ENCODE data around the gene RNF114. TPM values are rescaled to one million over a fixed set of nuclear protein-coding genes. Genes with fewer than 3 reads are reported as not detected.

The RNF114 gene
- total RNA-seq, 1 donor from 2014 or later, result 54.5 TPM

GRCh38 chr20:49928411-49929141 is 7.6 kb upstream of the RNF114 start:
- TF ChIP-seq CTCF (IDR thresholded peaks at IDR 0.05; ENCODE audit: unreplicated experiment), result peak; percentile 92
- Mint-ChIP-seq H3K9me3 (peaks cover 5% of the 10 kb centered on the region), H3K4me1 (peaks cover 7% of the 10 kb centered on the region), H3K27ac (peak overlapping the region; percentile 87), H3K4me3 (no peak overlapping the region), H3K36me3 (no peaks in the 10 kb centered on the region), H3K27me3 (ENCODE audit: low read depth) (no peaks in the 10 kb centered on the region)
- DNase-seq (ENCODE audit: low spot score in 2 of 2, unreplicated experiment in 2 of 2), result peak; percentile 58 to 87

DNA sequence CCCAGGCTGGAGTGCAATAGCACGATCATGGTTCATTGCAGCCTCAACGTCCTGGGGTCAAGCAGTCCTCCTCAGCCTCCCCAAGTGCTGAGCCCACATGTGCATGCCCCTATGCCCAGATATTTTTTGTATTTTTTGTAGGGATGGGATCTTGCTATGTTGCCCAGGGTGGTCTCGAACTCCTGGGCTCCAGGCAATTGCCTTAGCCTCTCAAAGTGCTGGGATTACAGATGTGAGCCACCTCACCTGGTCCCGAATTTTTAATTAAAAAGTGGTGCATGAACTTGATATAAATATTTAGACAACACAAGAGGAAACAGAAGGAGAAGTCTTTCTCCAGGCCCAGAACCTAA is 7.1 kb upstream of the RNF114 start:
- DNase-seq (ENCODE audit: low spot score in 2 of 2, unreplicated experiment in 2 of 2), result no peak
- Mint-ChIP-seq H3K36me3 (no peaks in the 10 kb centered on the region), H3K9me3 (peaks cover 5% of the 10 kb centered on the region), H3K4me3 (no peak overlapping the region), H3K27ac (peak overlapping the region; percentile 87), H3K4me1 (peaks cover 7% of the 10 kb centered on the region), H3K27me3 (ENCODE audit: low read depth) (no peaks in the 10 kb centered on the region)
- no peak for TF ChIP-seq CTCF (IDR thresholded peaks at IDR 0.05; ENCODE audit: unreplicated experiment)

DNA sequence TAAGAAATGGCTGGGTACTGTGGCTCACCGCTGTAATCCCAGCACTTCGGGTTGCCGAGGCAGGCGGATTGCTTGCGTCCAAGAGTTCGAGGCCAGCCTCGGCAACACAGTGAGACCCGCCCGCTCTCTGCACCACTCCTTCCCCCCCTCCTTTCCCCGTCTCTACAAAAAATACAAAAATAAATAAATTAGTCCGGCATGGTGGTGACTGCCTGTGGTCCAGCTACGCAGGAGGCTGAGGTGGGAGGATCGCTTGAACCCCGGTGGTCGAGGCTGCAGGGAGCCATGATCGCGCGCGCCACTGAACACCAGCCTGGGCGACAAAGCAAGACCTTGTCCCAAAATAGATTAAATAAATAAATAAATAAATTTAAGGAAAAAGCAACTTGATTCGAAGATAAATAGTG is 448 bp upstream of the RNF114 start:
- no peak for DNase-seq (ENCODE audit: low spot score in 2 of 2, unreplicated experiment in 2 of 2)
- Mint-ChIP-seq H3K27me3 (ENCODE audit: low read depth) (no peaks in the 10 kb centered on the region), H3K4me1 (peaks cover 25% of the 10 kb centered on the region), H3K9me3 (no peaks in the 10 kb centered on the region), H3K36me3 (peaks cover 2% of the 10 kb centered on the region), H3K27ac (no peak overlapping the region), H3K4me3 (peak overlapping the region; percentile 89)
- TF ChIP-seq CTCF (IDR thresholded peaks at IDR 0.05; ENCODE audit: unreplicated experiment), result no peak

GRCh38 chr20:49937027-49937929 is 1.1 kb downstream of the RNF114 start:
- TF ChIP-seq CTCF (IDR thresholded peaks at IDR 0.05; ENCODE audit: unreplicated experiment), result no peak
- no peaks in the 10 kb centered on the region for H3K27me3 Mint-ChIP-seq (ENCODE audit: low read depth)
- peak overlapping the region; percentile 89 for H3K4me3 Mint-ChIP-seq
- H3K36me3 Mint-ChIP-seq, result peaks cover 10% of the 10 kb centered on the region
- peaks cover 25% of the 10 kb centered on the region for H3K4me1 Mint-ChIP-seq
- no peak for DNase-seq (ENCODE audit: low spot score in 2 of 2, unreplicated experiment in 2 of 2)
- H3K27ac Mint-ChIP-seq, result peak overlapping the region; percentile 89
- H3K9me3 Mint-ChIP-seq, result no peaks in the 10 kb centered on the region

- no peak for TF ChIP-seq CTCF (IDR thresholded peaks at IDR 0.05; ENCODE audit: unreplicated experiment)
- DNase-seq (ENCODE audit: low spot score in 2 of 2, unreplicated experiment in 2 of 2), result peak in 1 of 2 experiments; percentile 62
- Mint-ChIP-seq H3K27me3 (ENCODE audit: low read depth) (no peaks in the 10 kb centered on the region), H3K27ac (peak overlapping the region; percentile 77), H3K36me3 (peaks cover 10% of the 10 kb centered on the region), H3K9me3 (no peaks in the 10 kb centered on the region), H3K4me3 (peak overlapping the region; percentile 89), H3K4me1 (peaks cover 25% of the 10 kb centered on the region)
These were observed 2.3 kb downstream of the RNF114 start for GRCh38 chr20:49938173-49939163.
